Right lobe of liver (tissue), 6 donors: ENCODE data around the gene CIC. TPM values are rescaled to one million over a fixed set of nuclear protein-coding genes. Genes with fewer than 3 reads are reported as not detected.
A peak's percentile ranks its signal among the peaks of the same experiment; 100 is the strongest.

Experiments
- ATAC-seq, 4 donors: fragments of 200-7000 bp; cut with Tn5 transposase; one replicate each; pipeline ENCODE4 v1.9.1; 2020; ENCODE audit warnings: mild to moderate bottlenecking in 4 of 4, moderate library complexity in 4 of 4
- DNase-seq, 3 donors: peaks; one replicate each; pipeline ENCODE4 v3.0.0-alpha.2; 2020
- H3K27ac ChIP-seq, 3 donors: fragments of 200-600 bp; one replicate each; pipeline ENCODE4 v1.8.0; 2022
- H3K27me3 ChIP-seq, 2 donors: fragments of 200-600 bp; one replicate each; pipeline ENCODE4 v1.8.0; 2022
- H3K36me3 ChIP-seq, 4 donors: fragments of 200-600 bp; sonication (generic) in 1 of 4; one replicate each; pipeline versions ENCODE4 v1.5.1 to v1.8.0; 2017 to 2022; ENCODE audit warnings: control low read depth in 1 of 4
- H3K4me1 ChIP-seq, 4 donors: fragments of 200-600 bp; sonication (generic) in 1 of 4; one replicate each; pipeline versions ENCODE4 v1.5.1 to v1.8.0; 2017 to 2022; ENCODE audit warnings: control low read depth in 1 of 4
- H3K4me3 ChIP-seq, 3 donors: fragments of 200-600 bp; one replicate each; pipeline ENCODE4 v1.8.0; 2022
- H3K9me3 ChIP-seq, 4 donors: fragments of 200-600 bp; sonication (generic) in 1 of 4; one replicate each; pipeline versions ENCODE4 v1.5.1 to v1.8.0; 2017 to 2022; ENCODE audit warnings: control low read depth in 1 of 4
- CTCF ChIP-seq, 4 donors: fragments of 200-600 bp in 3 of 4; fragments of 450-650 bp in 1 of 4; IDR thresholded peaks; one replicate each; pipeline versions ENCODE4 v1.5.1 to v1.8.0; 2016 to 2022; ENCODE audit warnings: antibody characterized with exemption in 4 of 4, mild to moderate bottlenecking in 2 of 4
- POLR2A ChIP-seq: fragments of 450-650 bp; IDR thresholded peaks from one replicate; pipeline ENCODE4 v1.6.1; 2017; ENCODE audit warnings: antibody characterized with exemption, mild to moderate bottlenecking
- WGBS: methylation state at CpG from one replicate; pipeline ENCODE4 v1.1.6; 2018; ENCODE audit warnings: low coverage, low lambda C conversion rate; ENCODE audit not compliant: insufficient coverage; ENCODE audit errors: missing lambda C conversion rate; 5-methylcytosine and 5-hydroxymethylcytosine counted together
- intact Hi-C, 2 donors: fragments of 100-400 bp; cut with DNase I; formaldehyde crosslinking; loops; one replicate each; pipeline versions ENCODE4 v1.11.2 to v1.14.1; 2022
- total RNA-seq, 6 experiments: library from RNA; depleted of rRNA in 2 of 6; stranded (reverse); fragments of >200 nt in 2 of 6; fragmentation: NEBNext Ultra II Directional in 3 of 6; extraction: Animal tissue kit (Norgen Biotek cat#: 25700) in 3 of 6; gene quantifications; one replicate each; pipeline versions ENCODE4 v1.1.0 to v1.2.4, GENCODE V29; 2016 to 2023
- donor health status: DM: no; HTN: yes; CAD: no.
- donor health status: DM: no; HTN: no; CAD: no.
- donor health status: DM: no; HTN: no; CAD: no.
- donor health status: DM: no; HTN: yes; CAD: no.
- donor health status: DM: no; HTN: yes; CAD: no.

The CIC gene
- total RNA-seq, 6 experiments from 2014 or later: 19.9 to 53.6 (median 35.2) TPM

- 83% methylated on average over 4 of the region's 5 CpGs for WGBS
Observed at GRCh38 chr19:42312370-42312769, 43.3 kb downstream of the CIC start.

DNA sequence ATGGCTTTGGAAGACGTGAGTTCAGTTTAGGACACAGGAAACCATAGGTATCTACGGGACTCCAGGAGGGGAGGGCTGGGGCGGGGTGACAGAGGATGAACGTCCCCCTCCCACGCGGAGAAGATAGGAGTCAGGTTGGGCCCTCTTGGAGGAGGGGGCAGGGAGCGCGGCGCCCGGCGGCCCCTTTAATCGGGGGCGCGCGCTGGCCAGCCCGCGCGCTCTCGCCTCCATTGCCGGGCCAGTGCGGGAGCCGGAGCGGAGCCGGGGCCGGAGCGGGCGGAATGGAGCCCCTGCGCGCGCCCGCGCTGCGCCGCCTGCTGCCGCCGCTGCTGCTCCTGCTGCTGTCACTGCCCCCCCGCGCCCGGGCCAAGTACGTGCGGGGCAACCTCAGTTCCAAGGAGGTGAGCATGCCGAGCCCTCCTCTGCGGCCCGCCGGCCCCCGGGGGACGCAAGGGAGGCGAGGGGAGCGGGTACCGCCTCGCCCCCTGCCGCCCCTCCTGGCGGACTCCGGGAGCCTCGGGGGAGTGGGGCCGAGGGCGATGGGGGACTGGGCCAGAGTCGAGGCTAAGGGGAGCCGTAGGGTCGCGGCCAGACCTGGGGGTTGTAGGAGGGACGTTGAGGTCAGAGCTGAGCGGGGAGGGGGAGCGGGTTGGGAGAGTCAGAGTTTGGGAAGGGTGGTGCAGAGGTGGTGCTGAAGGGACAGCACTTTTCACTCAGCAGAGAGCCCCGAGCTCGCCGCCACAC lies 44.2 kb downstream of the CIC start, which contains the start of gene TMEM145:
TMEM145 (plus strand) TSS at position 214 of the 744 bp plus-strand sequence; CDS start at position 282, 68 bp downstream.
- DNase-seq (no peak), ATAC-seq (peak; percentile 59 to 72 (median 66))
- Histone ChIP-seq H3K36me3 (no peaks in the 10 kb centered on the region), H3K27me3 (no peaks in the 10 kb centered on the region), H3K4me1 (peaks cover 0 to 6% (median 0%) of the 10 kb centered on the region in 4 donors), H3K4me3 (peak within 1 kb of the TSS; percentile 18 to 38 (median 31)), H3K27ac (no peak within 1 kb of the TSS), H3K9me3 (no peaks in the 10 kb centered on the region)
- TF ChIP-seq CTCF (IDR thresholded peaks at IDR 0.05) (no peak), POLR2A (no peak)
- WGBS: under 1% methylated on average over 25 of the region's 67 CpGs
- intact Hi-C loops: no loop called here

More at GRCh38 chr19:42312370-42312769, 43.3 kb downstream of the CIC start:
- intact Hi-C loops: no loop called here
- TF ChIP-seq POLR2A (no peak), CTCF (IDR thresholded peaks at IDR 0.05) (no peak)
- Histone ChIP-seq H3K36me3 (no peaks in the 10 kb centered on the region), H3K27ac (no peak overlapping the region), H3K4me1 (peaks cover 0 to 6% (median 0%) of the 10 kb centered on the region in 4 donors), H3K9me3 (no peaks in the 10 kb centered on the region), H3K27me3 (no peaks in the 10 kb centered on the region), H3K4me3 (no peak overlapping the region)
- ATAC-seq (no peak), DNase-seq (no peak)

DNA sequence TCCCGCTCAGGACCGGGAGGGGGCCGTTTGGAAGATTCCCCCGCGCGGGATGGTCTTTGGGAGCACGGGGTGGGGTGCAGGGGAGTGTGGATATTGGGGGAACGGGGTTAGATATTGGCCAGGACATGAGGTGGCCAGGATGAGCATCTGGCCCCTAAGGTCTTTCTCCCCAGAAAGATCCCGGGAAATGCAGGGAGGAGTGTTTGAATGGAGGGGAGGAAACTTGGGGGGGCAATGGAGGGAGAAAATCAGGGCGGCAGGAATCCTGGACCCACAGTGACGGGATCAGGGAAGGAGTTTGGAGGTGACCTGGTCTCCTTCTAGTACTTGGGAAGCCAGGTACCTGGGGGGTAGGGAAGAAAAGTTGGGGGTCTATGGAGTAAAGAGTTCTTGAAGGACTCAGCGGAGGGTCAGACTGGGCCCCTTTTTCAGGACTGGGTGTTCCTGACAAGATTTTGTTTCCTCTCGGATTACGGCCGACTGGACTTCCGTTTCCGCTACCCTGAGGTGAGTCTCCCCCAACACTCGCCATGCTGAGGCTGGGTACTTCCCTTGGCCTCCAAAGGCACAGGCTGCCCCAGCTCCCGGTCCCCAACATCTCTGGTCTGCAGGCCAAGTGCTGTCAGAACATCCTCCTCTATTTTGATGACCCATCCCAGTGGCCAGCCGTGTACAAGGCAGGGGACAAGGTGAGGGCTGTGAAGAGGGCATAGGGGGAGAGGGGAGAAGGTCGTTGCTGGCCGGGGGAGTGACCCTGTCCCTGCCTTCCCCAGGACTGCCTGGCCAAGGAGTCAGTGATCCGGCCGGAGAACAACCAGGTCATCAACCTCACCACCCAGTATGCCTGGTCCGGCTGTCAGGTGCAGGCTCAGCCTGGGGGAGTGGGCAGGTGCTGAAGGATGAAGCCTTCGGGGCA lies 45.0 kb downstream of the CIC start:
- no peak for DNase-seq
- H3K4me1 ChIP-seq: peaks cover 0 to 6% (median 0%) of the 10 kb centered on the region in 4 donors
- no peaks in the 10 kb centered on the region for H3K27me3 ChIP-seq
- 9% methylated on average over 16 of the region's 26 CpGs for WGBS
- H3K36me3 ChIP-seq: no peaks in the 10 kb centered on the region
- intact Hi-C loops: no loop called here
- no peak overlapping the region for H3K27ac ChIP-seq
- no peaks in the 10 kb centered on the region for H3K9me3 ChIP-seq
- no peak for TF ChIP-seq CTCF (IDR thresholded peaks at IDR 0.05)
- no peak for TF ChIP-seq POLR2A
- ATAC-seq: no peak
- H3K4me3 ChIP-seq: no peak overlapping the region

GRCh38 chr19:42315024-42315423 lies 46.0 kb downstream of the CIC start:
- Histone ChIP-seq H3K27me3 (no peaks in the 10 kb centered on the region), H3K4me3 (no peak overlapping the region), H3K27ac (no peak overlapping the region), H3K4me1 (peaks cover 0 to 6% (median 0%) of the 10 kb centered on the region in 4 donors), H3K36me3 (no peaks in the 10 kb centered on the region), H3K9me3 (no peaks in the 10 kb centered on the region)
- TF ChIP-seq POLR2A (no peak), CTCF (IDR thresholded peaks at IDR 0.05) (no peak)
- no peak for ATAC-seq
- DNase-seq: no peak
- intact Hi-C loops: no loop called here
- WGBS: 100% methylated on average over 1 of the region's 5 CpGs
